Coronary artery (tissue), 2 donors: Measurements from ENCODE around the gene EEF1G.
A peak's percentile ranks its signal among the peaks of the same experiment; 100 is the strongest.
"Not testable (repeated sequence)": the region's sequence is repeated elsewhere in the genome, so short reads cannot be mapped to it uniquely, and the experiment has no call there.

ENCODE experiments used
- DNase-seq: peaks from one replicate; pipeline ENCODE4 v3.0.0-alpha.2; 2017; ENCODE audit warnings: low spot score
- H3K27ac ChIP-seq, 2 donors: fragments of 200-600 bp; sonication (generic); one replicate each; pipeline ENCODE4 v1.5.1; 2016 to 2019
- H3K4me3 ChIP-seq: fragments of 200-600 bp; sonication (generic); 2 replicates; pipeline ENCODE4 v1.5.1; 2016; ENCODE audit warnings: mild to moderate bottlenecking, moderate library complexity
- TF ChIP-seq, protein P1 (sequence below): fragments of 200-600 bp; sonication (generic); IDR thresholded peaks from one replicate; pipeline ENCODE4 v1.5.1; 2019; ENCODE audit warnings: antibody characterized with exemption

The EEF1G gene

GRCh38 chr11:62565100-62565802 lies 8.4 kb downstream of the EEF1G start:
- Histone ChIP-seq H3K27ac (no peak overlapping the region), H3K4me3 (no peak overlapping the region)
- DNase-seq = no peak
- TF ChIP-seq, protein P1, sequence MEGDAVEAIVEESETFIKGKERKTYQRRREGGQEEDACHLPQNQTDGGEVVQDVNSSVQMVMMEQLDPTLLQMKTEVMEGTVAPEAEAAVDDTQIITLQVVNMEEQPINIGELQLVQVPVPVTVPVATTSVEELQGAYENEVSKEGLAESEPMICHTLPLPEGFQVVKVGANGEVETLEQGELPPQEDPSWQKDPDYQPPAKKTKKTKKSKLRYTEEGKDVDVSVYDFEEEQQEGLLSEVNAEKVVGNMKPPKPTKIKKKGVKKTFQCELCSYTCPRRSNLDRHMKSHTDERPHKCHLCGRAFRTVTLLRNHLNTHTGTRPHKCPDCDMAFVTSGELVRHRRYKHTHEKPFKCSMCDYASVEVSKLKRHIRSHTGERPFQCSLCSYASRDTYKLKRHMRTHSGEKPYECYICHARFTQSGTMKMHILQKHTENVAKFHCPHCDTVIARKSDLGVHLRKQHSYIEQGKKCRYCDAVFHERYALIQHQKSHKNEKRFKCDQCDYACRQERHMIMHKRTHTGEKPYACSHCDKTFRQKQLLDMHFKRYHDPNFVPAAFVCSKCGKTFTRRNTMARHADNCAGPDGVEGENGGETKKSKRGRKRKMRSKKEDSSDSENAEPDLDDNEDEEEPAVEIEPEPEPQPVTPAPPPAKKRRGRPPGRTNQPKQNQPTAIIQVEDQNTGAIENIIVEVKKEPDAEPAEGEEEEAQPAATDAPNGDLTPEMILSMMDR = no peak

GRCh38 chr11:62561677-62562230 lies 11.9 kb downstream of the EEF1G start:
- H3K27ac ChIP-seq = peak overlapping the region in 1 of 2 donors; percentile 45
- not testable (repeated sequence) for DNase-seq, H3K4me3 ChIP-seq

- Histone ChIP-seq H3K27ac (peak overlapping the region; percentile 73 to 93), H3K4me3 (no peak overlapping the region)
- TF ChIP-seq, protein P1 = peak; percentile 73
- DNase-seq = peak; percentile 96
Measured at GRCh38 chr11:62560566-62561103, 13.1 kb downstream of the EEF1G start.

GRCh38 chr11:62559626-62560025 lies 14.1 kb downstream of the EEF1G start:
- not testable (repeated sequence) for DNase-seq, H3K4me3 ChIP-seq
- H3K27ac ChIP-seq = peak overlapping the region; percentile 73 to 93

DNA sequence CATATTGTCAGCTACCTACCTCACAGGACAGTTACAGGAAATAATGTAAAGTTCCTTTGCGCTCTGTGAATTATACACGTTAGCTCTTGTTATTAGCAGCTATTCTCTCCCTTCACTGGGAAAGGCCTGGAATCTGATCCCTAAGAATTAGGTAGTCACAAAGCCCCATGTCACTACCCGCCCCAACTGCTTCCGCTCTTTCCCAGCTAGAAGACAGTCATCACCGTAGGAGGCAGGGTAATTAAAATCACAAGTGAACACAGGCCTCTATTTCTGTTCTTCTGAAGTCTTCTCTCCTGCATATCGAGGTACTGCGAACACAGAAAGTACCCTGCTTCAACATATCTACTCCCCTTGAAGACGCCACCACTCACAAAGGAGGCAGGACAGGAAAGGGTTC lies 14.5 kb downstream of the EEF1G start:
- TF ChIP-seq, protein P1 = no peak
- DNase-seq = no peak
- peak overlapping the region in 1 of 2 donors; percentile 93 for H3K27ac ChIP-seq
- H3K4me3 ChIP-seq = no peak overlapping the region

- TF ChIP-seq, protein P1 = no peak
- Histone ChIP-seq H3K4me3 (no peak overlapping the region), H3K27ac (no peak overlapping the region)
- no peak for DNase-seq
Measured at GRCh38 chr11:62558669-62559068, 15.0 kb downstream of the EEF1G start.

GRCh38 chr11:62556875-62557631 lies 16.6 kb downstream of the EEF1G start:
- Histone ChIP-seq H3K4me3 (peak overlapping the region; percentile 61), H3K27ac (peak overlapping the region; percentile 93 to 95)
- TF ChIP-seq, protein P1 = no peak
- no peak for DNase-seq
